Astrocyte (in vitro differentiated cells and primary cell): ENCODE results near the gene MFSD11. TPM values are rescaled to one million over a fixed set of nuclear protein-coding genes. Genes with fewer than 3 reads are reported as not detected.

ENCODE experiments used
- DNase-seq: peaks from one replicate; pipeline ENCODE4 v3.0.0-alpha.2; 2010; ENCODE audit warnings: low read depth
- FAIRE-seq: peaks from 2 replicates; lab custom pipeline; 2011; peaks lifted over from hg19 to GRCh38; lab: Jason Lieb, UNC
- H2AFZ ChIP-seq: 2 replicates; pipeline ENCODE4 v1.6.0; 2012; ENCODE audit warnings: low read depth, low read length, inconsistent platforms
- H3K27ac ChIP-seq: 2 replicates; pipeline ENCODE4 v1.5.1; 2011; ENCODE audit warnings: low read depth, low read length, inconsistent platforms
- H3K27me3 ChIP-seq: 2 replicates; pipeline ENCODE4 v1.6.0; 2011; ENCODE audit warnings: low read length, inconsistent platforms; ENCODE audit not compliant: insufficient read depth
- H3K36me3 ChIP-seq: 2 replicates; pipeline ENCODE4 v1.5.1; 2011; ENCODE audit warnings: low read length, inconsistent platforms; ENCODE audit not compliant: insufficient read depth
- H3K4me1 ChIP-seq: 2 replicates; pipeline ENCODE4 v1.5.1; 2011; ENCODE audit warnings: low read length, inconsistent platforms; ENCODE audit not compliant: insufficient read depth
- H3K4me2 ChIP-seq: 2 replicates; pipeline ENCODE4 v1.6.0; 2012; ENCODE audit warnings: low read length, inconsistent platforms
- H3K4me3 ChIP-seq: 2 replicates; pipeline ENCODE4 v1.5.1; 2011; ENCODE audit warnings: low read depth, mild to moderate bottlenecking, low read length, inconsistent platforms; ENCODE audit not compliant: insufficient read depth
- H3K79me2 ChIP-seq: 2 replicates; pipeline ENCODE4 v1.6.0; 2012; ENCODE audit warnings: mild to moderate bottlenecking, low read length, inconsistent platforms; ENCODE audit not compliant: insufficient read depth
- H3K9ac ChIP-seq: 2 replicates; pipeline ENCODE4 v1.6.0; 2012; ENCODE audit warnings: mild to moderate bottlenecking, low read length, inconsistent platforms
- H3K9me3 ChIP-seq: 2 replicates; pipeline ENCODE4 v1.5.1; 2012; ENCODE audit warnings: low read depth, mild to moderate bottlenecking, low read length, inconsistent platforms; ENCODE audit not compliant: insufficient read depth
- H4K20me1 ChIP-seq: 2 replicates; pipeline ENCODE4 v1.6.0; 2012; ENCODE audit warnings: low read length, inconsistent platforms; ENCODE audit not compliant: insufficient read depth
- H3K27ac Mint-ChIP-seq: one replicate; pipeline ENCODE4 v1.8.0; 2021; ENCODE audit warnings: mild to moderate bottlenecking, mixed read lengths; ENCODE audit not compliant: unreplicated experiment
- H3K27me3 Mint-ChIP-seq: one replicate; pipeline ENCODE4 v1.8.0; 2021; ENCODE audit warnings: low read depth, mixed read lengths; ENCODE audit not compliant: unreplicated experiment
- H3K36me3 Mint-ChIP-seq: one replicate; pipeline ENCODE4 v1.8.0; 2021; ENCODE audit warnings: low read depth, mixed read lengths; ENCODE audit not compliant: unreplicated experiment
- H3K4me1 Mint-ChIP-seq: one replicate; pipeline ENCODE4 v1.8.0; 2021; ENCODE audit warnings: low read depth, mixed read lengths; ENCODE audit not compliant: unreplicated experiment
- H3K4me3 Mint-ChIP-seq: one replicate; pipeline ENCODE4 v1.8.0; 2021; ENCODE audit warnings: mild to moderate bottlenecking, moderate library complexity, mixed read lengths; ENCODE audit not compliant: unreplicated experiment
- H3K9me3 Mint-ChIP-seq: one replicate; pipeline ENCODE4 v1.8.0; 2021; ENCODE audit warnings: mild to moderate bottlenecking, mixed read lengths; ENCODE audit not compliant: unreplicated experiment
- CTCF ChIP-seq: IDR thresholded peaks from 2 replicates; pipeline ENCODE4 v1.5.1; 2011; ENCODE audit warnings: low read depth, mild to moderate bottlenecking, inconsistent platforms, low read length, moderate library complexity; ENCODE audit not compliant: insufficient read depth
- EZH2 ChIP-seq: IDR thresholded peaks from 2 replicates; pipeline ENCODE4 v1.6.1; 2012; ENCODE audit warnings: mild to moderate bottlenecking, low read length, inconsistent platforms; ENCODE audit not compliant: insufficient read depth
- total RNA-seq: library from RNA; stranded (reverse); gene quantifications from 2 replicates; pipeline ENCODE4 v1.2.1, GENCODE V29; 2021

Gene MFSD11
- total RNA-seq, 1 donor from 2014 or later = 20.9 TPM

DNA sequence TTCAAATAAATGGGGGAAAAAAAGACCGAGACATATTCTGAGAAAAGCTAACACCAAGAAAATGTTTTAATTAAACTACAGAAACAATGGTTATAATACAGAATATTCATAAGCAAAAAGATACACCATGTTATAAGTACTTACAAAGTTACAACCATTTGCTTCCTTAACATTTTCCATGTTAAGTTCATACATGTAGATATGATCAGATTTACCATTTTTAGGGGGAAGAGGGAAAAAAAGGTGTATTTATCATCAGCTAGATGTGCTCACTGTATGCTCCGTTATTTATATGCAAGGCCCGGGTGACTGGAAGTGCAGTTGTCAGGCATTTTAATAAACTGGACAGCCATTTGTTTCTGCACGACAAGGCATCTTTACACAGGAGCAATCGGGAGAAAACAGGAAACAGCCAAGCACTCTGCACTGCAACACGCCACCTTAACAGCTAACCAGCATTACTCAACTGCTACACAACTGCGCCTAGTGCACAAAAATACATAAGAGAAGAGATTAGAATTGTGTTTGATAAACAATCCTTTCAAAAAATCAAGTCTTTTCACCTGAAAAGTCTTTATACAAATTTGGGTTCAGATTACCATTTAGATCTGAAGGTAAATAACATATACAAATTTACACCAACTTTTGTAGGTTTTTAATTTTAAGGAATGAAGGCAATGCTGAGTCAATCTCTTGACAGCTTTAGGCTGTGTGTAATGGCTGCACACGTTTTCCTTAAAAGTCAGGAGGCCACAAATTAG lies 3.7 kb upstream of the MFSD11 start:
- H3K27ac ChIP-seq = peak overlapping the region; percentile 18
- H3K36me3 Mint-ChIP-seq = peaks cover 18% of the 10 kb centered on the region
- H3K27me3 Mint-ChIP-seq = no peaks in the 10 kb centered on the region
- H3K4me3 ChIP-seq = peak overlapping the region; percentile 92
- no peaks in the 10 kb centered on the region for H3K9me3 Mint-ChIP-seq
- H4K20me1 ChIP-seq = peaks cover 58% of the 10 kb centered on the region
- peak overlapping the region; percentile 99 for H3K4me3 Mint-ChIP-seq
- H3K9me3 ChIP-seq = no peaks in the 10 kb centered on the region
- H3K4me1 Mint-ChIP-seq = peaks cover 20% of the 10 kb centered on the region
- peaks cover 45% of the 10 kb centered on the region for H3K36me3 ChIP-seq
- peaks cover 81% of the 10 kb centered on the region for H3K79me2 ChIP-seq
- peak overlapping the region; percentile 98 for H3K9ac ChIP-seq
- FAIRE-seq (no peak), DNase-seq (no peak)
- H3K4me1 ChIP-seq = peaks cover 35% of the 10 kb centered on the region
- H3K27me3 ChIP-seq = no peaks in the 10 kb centered on the region
- H2AFZ ChIP-seq = no peak overlapping the region
- H3K27ac Mint-ChIP-seq = no peak overlapping the region
- TF ChIP-seq CTCF = no peak
- H3K4me2 ChIP-seq = peak overlapping the region; percentile 89

DNA sequence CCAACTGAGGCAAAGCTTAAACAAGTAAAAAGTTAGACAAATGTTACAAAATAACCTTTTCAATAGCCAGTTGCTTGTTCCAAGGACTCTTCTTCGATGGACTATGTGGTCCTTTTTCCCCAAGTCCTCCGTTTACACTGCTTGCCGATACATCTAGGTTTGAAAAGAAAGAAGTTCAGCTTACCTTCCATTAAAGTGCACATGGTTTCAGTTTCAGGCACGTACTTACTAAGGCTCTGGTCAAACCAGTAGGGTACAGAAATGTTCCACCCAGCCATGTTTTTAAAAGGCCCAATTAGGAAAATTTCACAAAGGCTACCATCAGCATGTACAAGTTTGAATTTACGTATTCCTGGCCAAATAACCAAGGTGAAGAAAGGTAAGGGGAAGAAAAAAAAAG lies 2.9 kb upstream of the MFSD11 start:
- Mint-ChIP-seq H3K4me1 (peaks cover 18% of the 10 kb centered on the region), H3K27me3 (no peaks in the 10 kb centered on the region), H3K36me3 (peaks cover 15% of the 10 kb centered on the region), H3K27ac (peak overlapping the region; percentile 98), H3K9me3 (no peaks in the 10 kb centered on the region), H3K4me3 (peak overlapping the region; percentile 99)
- TF ChIP-seq EZH2 = no peak
- TF ChIP-seq CTCF = no peak
- Histone ChIP-seq H3K27ac (peak overlapping the region; percentile 18), H3K4me1 (peaks cover 35% of the 10 kb centered on the region), H2AFZ (no peak overlapping the region), H3K4me3 (peak overlapping the region; percentile 92), H3K9ac (peak overlapping the region; percentile 98), H3K9me3 (no peaks in the 10 kb centered on the region), H3K79me2 (peaks cover 80% of the 10 kb centered on the region), H3K4me2 (peak overlapping the region; percentile 89), H4K20me1 (peaks cover 53% of the 10 kb centered on the region), H3K27me3 (no peaks in the 10 kb centered on the region), H3K36me3 (peaks cover 45% of the 10 kb centered on the region)
- DNase-seq = no peak
- no peak for FAIRE-seq
